Right ventricle myocardium inferior (tissue), 1 donor: Measurements from ENCODE around the gene DGCR2. TPM values are rescaled to one million over a fixed set of nuclear protein-coding genes. Genes with fewer than 3 reads are reported as not detected.
"Not testable (repeated sequence)": the region's sequence is repeated elsewhere in the genome, so short reads cannot be mapped to it uniquely, and the experiment has no call there.

Experiments
- ATAC-seq: fragments of 200-7000 bp; cut with Tn5 transposase; one replicate; pipeline ENCODE4 v1.9.1; 2020; ENCODE audit warnings: mild to moderate bottlenecking, moderate library complexity
- DNase-seq: peaks from one replicate; pipeline ENCODE4 v3.0.0; 2021; ENCODE audit errors: missing footprints
- intact Hi-C: fragments of 100-400 bp; cut with DNase I; formaldehyde crosslinking; loops from one replicate; pipeline ENCODE4 v1.11.0; 2022
- total RNA-seq: library from RNA; stranded (reverse); fragmentation: NEBNext Ultra II Directional; extraction: Animal tissue kit (Norgen Biotek cat#: 25700); gene quantifications from one replicate; pipeline ENCODE4 v1.2.1, GENCODE V29; 2021
- donor health status: DM: no; HTN: yes; CAD: no; lungs with severe emphysema.

DGCR2 gene
- total RNA-seq, 1 donor from 2014 or later: 29.9 TPM

DNA sequence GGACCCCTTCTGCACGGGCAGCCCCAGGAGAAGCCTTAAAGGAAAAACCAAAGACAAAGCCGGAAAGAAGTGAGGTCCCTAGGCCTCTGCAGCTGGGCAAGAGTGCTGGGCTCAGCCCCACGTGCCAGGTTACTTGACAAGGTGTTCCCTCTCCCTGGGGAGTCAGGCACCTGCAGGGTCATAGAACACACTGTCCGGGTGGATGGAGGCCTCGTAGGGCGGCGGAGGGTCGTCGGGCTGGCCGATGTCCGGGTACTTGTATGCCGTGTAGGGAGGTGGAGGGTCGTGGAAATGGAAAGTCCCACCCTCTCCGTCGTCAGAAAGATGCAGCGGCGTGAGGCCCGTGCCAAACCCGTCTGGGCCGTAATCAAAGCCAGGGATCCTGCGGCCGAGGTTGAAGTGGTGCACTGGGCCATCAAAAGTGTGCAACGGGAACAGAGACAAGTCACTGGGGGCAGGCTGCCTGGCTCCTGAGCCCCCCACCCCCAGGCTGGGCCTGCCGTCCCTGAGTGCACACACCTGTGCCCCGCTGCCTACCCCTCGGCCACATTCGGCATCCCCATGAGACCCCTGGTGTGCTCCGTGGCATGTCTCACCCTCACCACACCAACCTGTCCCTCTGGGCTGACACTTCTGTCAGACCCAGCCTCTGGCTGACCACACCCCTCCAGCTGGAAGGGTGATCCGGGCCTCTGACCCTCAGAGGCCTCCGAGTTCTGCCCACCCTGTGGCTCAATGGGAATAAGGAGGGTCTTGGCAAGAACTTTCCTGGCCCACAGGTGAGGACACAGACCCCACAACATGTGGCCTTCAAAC lies 81.1 kb downstream of the DGCR2 start:
- DNase-seq (peak; percentile 45), ATAC-seq (no peak)
- intact Hi-C loops: no loop called here

DNA sequence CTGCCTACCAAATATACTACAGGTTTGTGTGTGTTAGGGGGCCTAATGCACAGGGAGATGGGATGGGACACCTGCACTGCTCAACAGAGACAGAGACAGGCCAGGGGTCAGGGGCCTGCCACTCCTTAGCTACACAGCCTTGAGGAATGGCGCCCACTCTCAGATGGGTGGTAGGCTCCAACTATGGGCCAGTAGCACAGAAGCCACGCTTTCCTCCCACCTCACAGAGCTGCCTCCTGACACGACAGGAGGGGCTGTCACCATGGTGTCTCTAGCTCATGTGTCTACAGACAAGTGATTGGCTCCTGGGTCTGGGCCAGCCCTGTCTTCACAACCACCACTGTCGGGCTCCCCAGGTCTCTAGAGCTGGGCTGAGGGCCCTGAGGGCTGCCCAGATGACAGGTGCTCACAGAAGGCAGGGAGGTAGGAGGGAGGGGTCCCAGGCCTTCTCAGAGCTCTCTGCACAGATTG lies 81.8 kb downstream of the DGCR2 start:
- DNase-seq (peak; percentile 9), ATAC-seq (no peak)
- intact Hi-C loops: no loop called here

DNA sequence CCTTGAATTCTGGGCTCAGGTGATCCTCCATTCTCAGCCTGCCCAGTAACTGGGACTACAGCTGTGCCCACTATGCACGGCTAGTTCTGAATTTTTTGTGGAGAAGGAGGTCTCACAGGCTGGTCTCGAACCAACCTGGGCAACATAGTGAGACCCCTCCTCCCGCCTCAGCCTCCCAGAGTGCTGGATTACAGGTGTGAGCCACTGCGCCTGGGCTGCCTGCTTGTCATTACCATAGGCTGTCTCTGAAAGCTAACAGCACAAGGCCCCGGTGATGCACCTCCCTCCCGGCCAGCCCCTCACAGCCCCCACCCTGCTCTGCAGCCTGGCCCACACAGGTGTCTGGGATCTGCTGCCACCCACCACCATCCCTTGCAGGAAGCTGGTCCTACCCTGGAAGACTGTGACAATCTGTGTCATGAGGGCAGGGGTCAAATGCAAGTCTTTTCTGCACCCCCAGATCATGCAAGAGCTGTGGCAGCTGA lies 82.4 kb downstream of the DGCR2 start:
- intact Hi-C loops: no loop called here
- DNase-seq: peak; percentile 11

DNA sequence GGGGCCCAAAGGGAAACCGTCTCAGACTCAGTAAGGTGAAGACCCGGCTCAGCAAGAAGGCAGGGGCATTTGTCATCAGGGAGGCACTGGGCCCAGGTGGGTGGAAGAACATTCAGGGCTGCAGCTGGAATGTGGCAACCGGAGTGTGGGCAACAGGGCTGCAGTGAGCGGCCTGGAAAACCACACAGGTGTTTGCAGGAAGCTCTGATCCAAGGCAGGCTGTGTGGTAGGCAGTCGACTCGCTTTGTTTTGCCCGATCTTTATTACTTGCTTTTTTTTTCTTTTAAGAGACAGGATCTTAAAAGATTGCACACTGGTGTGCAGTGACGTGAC lies 82.8 kb downstream of the DGCR2 start:
- intact Hi-C loops: no loop called here
- DNase-seq: no peak
- ATAC-seq: no peak

More for the DNA sequence above, 82.4 kb downstream of the DGCR2 start:
- no peak for ATAC-seq

DNA sequence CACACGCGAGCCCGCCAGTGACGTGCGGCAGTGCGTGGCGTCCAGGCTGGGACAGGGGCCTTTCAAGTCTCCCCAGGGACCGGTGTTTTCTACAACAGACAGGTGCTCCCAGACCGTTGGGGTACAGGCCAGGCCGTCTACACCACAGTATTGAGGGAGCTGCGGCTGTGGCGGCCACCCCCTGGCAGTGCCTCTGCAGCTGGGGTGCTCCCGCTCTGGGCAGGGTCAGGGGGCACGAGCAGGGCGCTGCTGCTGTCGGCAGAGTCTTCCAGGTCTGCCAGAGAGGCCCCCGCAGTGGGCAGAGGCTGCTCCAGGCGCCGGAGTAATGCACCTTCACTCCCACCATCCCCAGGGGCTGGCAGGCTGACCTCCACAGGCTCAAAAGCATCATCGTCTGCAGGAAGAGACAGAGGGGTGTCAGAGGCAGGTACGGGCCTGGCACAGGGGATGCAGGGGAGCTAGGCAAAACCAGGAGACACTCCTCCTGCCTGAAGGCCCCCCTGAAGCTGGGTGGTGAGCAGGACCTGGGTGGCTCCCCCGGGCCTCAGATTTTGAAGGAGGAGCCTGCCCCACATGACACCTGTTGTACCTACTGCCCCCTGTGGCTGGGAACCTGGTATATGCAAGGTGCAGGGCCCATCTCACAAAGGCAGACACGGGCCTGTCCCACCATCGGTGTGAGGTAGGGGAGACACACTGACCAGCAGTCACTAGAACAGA lies 83.3 kb downstream of the DGCR2 start:
- peak; percentile 43 for DNase-seq
- no peak for ATAC-seq
- intact Hi-C loops: no loop called here

DNA sequence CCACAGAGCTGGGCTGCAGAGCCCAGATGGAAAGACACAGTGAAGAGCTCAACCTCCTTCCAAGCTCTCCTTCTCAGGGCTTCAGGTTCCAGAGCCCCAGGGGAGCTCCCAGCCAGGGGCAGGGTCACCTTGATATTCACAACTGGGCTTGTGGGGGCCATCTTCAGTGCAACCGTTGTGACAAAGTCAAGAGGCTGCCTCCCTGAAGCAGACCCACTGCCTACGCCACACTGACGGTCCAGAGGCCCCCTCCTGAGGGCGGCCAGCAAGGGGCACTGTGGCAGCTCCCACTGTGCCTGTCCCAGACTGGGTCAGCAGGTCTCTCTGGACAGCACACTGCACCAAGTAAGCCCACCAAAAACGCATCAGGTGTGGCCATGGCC lies 84.1 kb downstream of the DGCR2 start:
- intact Hi-C loops: no loop called here
- ATAC-seq (no peak), DNase-seq (peak; percentile 20)

DNA sequence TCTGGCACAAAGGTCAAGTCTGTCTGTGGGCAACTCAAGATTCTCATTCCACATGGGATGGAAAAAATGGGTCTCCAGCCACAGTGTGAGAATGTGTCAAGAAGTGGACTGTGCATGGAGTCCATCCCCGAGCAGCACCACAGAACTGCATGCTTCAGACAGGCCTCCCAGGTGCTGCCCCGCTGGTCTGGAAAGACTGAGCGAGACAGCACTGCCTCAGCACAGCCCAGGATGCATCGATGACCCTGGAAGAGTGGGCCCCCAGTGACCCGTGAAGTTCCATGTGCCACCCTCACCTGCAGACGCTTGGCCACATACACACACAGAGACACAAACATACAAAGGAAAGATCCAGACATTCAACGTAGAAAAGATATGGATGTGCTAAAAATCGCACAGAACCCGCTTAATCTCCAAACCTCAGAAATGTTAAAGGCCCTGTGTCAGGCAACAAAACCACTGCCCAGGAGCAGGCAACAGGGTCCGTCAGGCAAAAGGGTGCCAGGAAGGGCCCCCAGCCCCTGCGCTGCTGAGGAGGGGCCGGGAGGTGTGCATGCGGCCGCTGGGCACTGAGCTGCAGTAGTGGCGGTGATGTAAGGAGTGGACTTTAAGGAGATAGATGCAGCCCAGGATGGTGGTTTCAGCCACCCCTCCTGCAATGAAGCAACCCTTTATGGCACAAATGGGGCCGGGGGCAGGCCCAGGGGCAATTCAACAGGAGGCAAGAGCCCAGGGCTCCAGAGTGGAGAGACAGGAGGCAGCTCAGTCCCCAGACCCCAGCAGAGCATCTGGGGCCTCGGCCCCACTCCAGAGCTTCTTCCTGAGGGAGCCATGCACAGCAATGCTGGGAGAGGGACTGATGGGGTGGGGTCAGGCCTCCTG lies 84.7 kb downstream of the DGCR2 start:
- intact Hi-C loops: no loop called here

DNA sequence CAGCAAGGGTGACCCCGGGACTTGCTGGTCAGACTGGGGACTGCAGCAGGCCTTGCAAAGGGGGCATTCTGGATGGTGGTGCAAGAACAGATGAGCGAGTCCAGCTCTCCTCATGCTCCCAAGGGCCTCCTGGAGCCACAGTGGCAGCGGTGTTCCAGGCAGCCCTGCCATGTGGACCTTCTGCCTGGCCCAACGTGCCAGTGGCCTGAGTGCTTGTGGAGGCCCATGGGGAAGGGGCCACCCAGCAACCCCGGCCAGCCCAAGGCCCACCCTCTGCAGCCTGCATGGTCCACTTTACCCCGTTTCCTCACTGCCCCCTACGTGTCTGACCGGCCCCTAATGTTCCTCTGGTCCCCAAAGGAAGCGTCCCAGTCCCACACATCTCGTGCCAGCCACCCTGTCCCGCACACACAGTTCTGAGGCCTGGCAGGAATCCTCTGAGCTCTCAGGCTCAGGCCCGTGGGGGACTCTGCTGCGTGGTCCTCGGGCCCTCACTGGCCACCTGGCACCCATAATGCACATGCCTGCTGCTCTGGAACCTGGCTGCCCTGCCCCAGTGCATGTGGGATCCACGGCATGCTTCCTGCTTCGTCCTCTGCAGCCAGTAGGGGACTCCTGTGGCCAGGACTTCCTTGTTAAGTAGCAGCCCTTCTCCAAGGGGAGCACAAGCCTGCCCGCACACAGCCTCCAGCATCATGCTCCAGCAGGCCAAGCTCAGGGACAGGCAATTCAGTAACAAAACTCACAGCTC lies 85.5 kb downstream of the DGCR2 start:
- no peak for ATAC-seq
- intact Hi-C loops: no loop called here
- DNase-seq: peak; percentile 72

More for the DNA sequence above, 84.7 kb downstream of the DGCR2 start:
- DNase-seq (peak; percentile 75), ATAC-seq (no peak)

DNA sequence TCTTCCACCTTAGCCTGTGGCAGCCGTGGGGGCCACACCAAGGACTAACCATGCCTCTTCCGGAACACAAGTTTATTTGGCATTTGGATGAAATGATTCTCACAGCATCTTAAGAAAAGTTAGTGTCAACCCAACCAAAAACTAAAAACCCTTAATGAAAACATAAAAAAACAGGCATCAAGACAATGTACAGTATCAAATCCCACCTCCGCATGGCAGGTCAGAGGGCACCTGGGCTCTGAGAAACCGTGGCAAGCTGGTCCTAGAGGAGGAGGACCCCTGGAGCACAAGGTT lies 86.0 kb downstream of the DGCR2 start:
- intact Hi-C loops: no loop called here
- no peak for DNase-seq
- ATAC-seq: no peak

DNA sequence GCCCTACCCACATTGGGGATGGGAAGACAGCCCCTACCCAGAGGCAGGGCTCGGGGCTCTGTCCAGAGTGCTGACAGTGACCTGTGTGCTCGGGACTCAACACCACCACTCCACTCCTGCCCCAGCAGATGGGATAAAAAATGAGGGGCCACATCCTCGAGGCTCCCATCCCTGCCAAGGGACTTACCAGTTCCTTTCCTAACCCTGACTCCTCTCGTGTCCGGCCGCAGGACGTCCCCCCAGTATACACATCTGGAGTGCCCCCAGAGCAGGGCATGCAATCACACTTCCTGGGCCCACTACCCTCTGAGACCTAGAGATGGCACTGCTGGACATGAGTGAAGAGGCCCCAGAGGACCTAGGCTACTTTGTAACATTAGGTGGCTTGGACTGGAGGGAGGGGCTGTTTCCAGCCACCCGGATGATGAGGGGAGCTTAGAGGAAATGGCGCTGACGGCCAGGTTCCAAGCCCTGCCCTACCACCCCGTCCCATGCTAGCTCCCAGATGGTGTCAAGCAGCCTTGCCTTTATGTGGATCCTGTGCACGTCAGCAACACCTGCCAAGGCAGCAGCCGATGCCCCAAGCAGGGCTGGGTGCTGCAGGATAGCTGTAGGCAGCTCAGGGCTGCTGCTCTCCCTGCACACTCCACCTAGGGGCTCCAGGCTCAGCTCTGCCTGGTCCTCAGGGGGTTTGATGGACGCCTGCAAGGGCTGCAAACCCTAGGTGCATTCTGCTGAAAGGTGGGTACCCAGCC lies 86.6 kb downstream of the DGCR2 start:
- DNase-seq: peak; percentile 22
- intact Hi-C loops: no loop called here
- ATAC-seq: peak; percentile 14

DNA sequence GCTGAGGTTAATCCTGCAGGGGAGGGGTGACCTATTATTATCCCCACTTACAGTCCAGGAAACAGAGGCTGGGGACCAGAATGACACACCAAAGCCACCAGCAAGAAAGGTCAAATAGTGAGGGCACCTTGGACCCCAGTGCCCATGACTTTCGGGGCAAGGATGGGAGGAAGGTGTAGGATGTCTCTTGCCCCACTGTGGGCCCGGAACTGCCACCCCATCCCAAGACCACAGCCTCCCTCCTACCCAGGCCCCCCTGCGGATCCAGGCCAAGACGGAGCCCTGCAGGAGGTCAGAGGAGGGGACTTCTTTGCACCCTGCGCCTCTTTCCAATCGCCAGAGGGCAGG lies 87.1 kb downstream of the DGCR2 start:
- intact Hi-C loops, ATAC-seq, DNase-seq: not testable (repeated sequence)

DNA sequence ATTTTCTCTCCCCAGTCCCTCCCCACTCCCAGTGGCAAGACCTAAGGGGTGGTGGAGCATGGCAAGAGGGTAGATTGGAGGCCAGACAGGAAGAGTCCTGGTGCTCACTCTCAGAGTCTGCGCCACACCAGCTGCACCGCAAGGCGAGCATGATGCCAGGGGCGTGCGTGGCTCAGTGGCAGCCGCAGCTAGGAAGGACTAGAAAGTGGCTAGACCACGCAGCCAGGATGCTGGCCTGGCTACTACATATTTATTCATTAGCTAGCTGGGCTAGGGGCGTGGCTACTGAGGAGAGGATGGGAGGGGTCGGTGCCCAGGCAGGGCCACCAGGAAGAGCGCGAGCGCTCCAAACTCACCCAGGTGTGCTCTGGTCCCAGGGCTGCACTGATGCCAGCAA lies 87.5 kb downstream of the DGCR2 start:
- DNase-seq, ATAC-seq, intact Hi-C loops: not testable (repeated sequence)

DNA sequence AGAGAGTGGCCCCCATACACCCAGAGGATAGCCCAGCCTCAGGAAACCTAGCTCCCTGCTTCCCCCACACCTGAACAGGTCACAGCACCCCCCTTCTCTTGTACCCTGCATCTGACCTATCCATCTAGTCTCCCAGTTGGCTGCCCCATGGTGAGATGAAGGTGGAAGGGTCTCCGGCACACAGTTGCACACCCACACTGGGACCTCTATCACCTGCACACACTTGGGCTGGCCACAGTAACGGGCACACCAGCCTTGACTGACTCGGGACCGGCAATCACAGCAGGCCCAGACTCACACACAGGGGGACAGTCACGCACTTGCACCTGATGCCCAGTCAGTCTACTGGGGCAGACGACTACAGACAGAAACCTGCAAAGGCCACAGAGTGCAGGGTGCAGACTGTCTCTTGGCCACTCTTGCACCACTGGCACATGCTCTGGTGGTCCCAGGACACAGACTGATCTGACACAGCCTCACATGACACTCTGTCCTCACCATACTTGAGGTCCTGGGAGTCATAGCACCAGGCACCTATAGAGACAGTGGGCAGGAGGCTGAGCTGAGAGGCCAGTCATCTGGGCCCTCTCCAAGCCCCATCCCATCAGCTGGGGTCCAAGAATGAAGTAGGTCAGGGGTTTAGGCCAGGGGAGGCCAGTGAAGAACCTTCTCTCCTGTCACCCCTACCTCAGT lies 88.0 kb downstream of the DGCR2 start:
- intact Hi-C loops, DNase-seq, ATAC-seq: not testable (repeated sequence)

DNA sequence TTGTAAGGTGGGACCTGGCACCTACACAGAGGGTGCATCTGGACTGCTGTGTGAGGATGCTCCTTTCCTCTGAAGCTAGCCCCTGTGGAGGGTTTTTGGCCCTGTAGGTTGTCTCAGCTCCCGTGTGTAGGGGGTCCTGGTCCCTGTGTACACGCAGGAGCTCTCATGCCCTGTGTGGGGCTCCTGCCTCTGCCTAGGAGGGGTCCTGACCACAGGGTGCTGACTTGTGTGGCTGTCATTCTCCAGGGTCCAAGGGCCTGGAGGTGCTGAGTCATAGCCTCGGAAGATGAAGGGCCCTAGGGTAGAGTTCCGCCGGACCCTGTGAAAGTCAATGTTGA lies 88.7 kb downstream of the DGCR2 start:
- intact Hi-C loops, ATAC-seq, DNase-seq: not testable (repeated sequence)

DNA sequence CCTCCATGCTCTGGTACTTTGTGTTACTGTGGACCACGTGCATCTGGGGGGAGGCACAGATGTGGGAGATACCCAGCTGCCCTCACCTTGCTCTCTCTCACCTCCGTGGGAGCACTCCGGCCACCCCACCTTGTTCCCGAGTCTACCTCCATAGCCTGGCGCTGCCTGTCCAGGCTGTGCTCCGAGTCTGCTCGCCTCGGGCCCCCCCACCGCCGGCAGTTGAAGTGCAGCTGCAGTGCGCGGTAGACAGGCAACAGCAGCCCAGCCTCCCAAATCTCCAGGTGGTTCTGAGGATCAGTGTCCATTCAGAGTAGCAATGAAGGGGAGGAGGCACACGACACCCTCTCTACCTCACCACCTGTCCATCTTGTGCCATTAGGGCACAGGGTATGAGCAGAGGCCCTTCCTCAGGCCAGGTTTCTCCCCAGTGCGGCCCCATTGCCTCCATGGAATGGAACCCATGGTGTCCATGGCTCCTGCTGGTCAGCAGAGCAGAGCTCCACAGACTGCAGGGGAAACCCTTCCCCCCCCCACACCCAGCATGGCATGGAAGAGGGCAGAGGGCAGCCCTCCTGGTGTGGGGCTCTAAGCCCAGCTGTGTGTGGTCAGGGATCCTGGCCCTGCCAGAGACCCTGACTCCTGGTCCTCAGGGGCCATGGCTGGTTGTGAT lies 89.2 kb downstream of the DGCR2 start:
- DNase-seq, intact Hi-C loops, ATAC-seq: not testable (repeated sequence)

DNA sequence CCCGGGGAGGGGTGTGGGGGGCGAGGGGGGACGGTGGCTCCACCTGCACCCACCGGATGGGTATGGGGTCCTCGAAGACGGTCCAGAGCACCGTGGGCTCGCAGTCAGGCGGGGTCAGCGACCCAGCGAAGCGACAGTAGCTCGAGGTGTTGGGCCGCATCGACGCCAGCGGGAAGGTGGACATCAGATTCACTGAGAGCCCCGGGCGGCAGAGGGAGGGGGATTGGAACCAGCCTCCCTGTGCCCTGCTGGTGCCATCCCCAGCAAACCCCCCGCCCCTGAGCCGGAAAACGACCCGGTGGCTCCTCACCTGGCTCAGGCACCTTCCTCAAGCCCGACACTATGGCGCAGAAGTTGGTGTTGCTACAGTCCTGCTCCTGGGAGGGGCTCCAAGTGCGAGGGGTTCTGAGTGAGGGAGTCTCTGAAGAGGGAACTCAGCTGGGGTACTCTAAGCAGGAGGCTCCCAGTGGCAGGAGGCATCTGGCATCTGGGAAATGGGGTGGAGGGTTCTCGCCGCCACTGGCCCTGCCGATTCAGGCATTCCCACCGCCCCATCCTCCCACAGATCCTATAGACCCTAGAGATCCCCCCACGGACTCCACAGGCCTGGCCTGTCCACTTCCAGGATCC lies 89.9 kb downstream of the DGCR2 start:
- DNase-seq, intact Hi-C loops, ATAC-seq: not testable (repeated sequence)
